ENCODE results near the gene ZSWIM9.
"Not testable (repeated sequence)": the region's sequence is repeated elsewhere in the genome, so short reads cannot be mapped to it uniquely, and the experiment has no call there.

The ZSWIM9 gene

DNA sequence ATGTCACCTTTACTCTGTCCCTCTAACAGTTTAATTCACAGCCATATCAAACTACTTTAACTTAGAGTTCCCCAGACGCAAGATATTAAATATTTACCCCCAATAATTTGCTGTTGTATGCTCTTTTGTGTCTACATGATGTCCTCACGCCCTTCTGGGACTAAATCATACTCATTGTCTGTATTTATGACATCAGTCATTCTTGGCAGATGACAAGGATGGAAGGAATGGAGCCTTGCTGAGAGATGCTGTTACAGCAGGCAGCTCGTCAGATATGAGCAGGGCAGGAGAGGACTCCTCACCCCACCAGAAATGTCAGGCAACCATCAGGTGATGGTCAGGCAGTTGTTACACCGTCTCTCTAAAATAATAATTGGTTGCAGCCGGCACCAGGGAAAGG is 43.5 kb downstream of the ZSWIM9 start:
- in situ Hi-C loops (cut with MboI; ENCODE audit: low sequenced_read_pairs): no loop called here

DNA sequence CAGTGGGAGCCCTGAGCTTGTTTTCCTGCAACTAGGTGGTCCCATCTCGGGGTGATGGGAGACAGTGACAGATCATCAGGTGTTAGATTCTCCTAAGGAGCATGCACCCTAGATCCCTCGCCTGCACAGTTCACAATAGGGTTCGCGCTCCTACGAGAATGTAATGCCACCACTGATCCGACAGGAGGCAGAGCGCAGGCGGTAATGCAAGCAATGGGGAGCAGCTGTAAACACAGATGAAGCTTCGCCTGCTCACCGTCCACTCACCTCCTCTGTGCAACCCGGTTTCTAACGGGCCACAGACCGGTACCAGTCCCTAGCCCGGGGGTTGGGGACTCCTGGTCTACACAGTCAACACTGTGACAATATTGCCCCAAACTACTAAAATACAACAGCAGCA is 46.5 kb downstream of the ZSWIM9 start:
- in situ Hi-C loops (cut with MboI; ENCODE audit: low sequenced_read_pairs): no loop called here

DNA sequence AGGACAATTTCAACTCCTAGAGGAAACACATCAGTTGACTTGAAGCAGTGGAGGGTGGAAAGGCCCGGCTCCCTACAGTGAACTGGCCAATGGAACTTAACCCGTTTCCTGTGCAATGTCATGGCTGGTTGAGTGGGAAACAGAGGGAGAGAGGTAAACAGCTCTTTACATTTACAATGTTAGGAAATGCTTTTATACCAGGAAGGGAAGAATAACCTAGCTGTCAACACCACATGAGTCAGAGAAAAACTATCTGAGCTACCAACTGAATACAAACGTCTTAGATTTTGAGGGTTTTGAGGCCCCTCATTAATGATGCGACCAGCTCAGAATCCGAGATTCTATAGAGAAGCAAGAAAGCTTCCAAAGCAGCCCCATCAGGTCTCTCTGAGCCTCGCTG is 48.5 kb downstream of the ZSWIM9 start:
- in situ Hi-C loops (cut with MboI; ENCODE audit: low sequenced_read_pairs): no loop called here

DNA sequence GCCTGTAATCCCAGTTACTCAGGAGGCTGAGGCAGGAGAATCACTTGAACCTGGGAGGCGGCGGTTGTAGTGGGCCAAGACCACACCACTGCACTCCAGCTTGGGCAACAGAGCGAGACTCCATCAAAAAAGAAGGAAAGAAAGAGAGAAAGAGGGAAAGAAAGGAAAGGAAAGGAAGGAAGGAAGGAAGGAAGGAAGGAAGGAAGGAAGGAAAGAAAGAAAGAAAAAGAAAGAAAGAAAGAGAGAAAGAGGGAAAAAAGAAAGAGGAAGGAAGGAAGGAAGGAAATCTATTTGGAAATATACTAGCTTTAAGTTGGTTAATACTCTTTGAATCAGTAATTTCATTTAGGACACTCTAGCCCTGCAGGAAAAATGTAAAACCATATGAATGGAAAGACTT is 50.3 kb downstream of the ZSWIM9 start:
- in situ Hi-C loops (cut with MboI; ENCODE audit: low sequenced_read_pairs): not testable (repeated sequence)

DNA sequence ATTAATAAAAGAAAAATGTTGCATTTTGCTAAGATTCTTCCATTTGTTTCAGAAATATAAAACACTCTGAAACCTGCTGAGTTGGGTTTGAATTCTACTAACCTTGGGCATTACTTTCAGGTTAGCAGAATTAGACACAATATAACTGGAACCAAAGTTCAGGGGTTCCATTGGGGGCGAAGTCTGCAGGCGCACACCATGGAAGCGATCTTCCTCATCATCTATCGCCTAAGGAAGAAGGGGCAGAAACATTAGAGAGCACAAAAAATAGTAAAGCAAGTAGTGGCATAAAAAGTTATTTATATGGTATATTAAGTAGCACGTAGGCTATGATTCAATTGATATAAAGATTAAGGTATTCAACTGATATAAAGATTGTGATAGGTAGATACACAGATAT is 51.1 kb downstream of the ZSWIM9 start:
- in situ Hi-C loops (cut with MboI; ENCODE audit: low sequenced_read_pairs): no loop called here

DNA sequence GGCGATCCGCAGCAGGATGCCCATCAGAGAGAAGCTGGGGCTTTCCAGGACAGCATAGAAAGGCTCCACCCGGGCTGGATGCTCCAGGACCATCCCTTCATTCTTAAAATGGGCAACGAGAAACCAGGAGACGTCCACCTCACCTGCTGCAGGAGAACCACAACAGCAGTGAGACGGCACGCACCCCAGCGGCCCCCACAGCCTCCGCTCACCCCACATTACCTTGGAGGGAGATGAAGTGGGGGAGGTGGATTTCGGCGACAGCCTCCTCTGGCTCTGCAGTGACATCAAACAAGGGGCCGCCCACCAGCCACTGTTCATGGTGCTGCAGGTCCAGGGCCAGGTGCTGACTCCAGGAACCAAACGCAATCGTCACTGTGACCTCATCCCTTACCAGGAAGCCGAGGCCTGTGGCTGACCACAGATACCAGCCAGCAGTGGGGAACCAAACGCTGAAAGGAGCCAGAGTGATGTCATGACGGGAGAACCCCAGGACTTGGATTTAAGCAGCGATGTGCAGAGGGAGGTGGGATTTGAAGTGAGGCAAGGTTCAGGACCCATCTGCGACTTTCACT is 60.2 kb downstream of the ZSWIM9 start:
- in situ Hi-C loops (cut with MboI; ENCODE audit: low sequenced_read_pairs): no loop called here

DNA sequence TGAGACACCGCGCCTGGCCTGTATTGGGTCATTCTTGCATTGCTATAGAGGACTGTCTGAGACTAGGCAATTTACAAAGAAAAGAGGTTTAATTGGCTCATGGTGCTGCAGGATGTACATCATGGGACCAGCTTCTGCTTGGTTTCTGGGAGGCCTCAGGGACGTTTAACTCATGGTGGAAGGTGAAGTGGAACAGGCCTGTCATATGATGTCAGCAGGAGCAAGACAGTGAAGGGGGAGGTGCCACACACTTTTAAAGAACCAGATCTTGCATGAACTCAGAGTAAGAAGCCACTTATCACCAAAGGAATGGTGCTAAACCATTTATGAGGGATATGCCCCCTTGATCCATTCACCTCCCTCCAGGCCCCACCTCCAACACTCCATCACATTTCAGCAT is 66.6 kb downstream of the ZSWIM9 start:
- in situ Hi-C loops (cut with MboI; ENCODE audit: low sequenced_read_pairs): no loop called here

DNA sequence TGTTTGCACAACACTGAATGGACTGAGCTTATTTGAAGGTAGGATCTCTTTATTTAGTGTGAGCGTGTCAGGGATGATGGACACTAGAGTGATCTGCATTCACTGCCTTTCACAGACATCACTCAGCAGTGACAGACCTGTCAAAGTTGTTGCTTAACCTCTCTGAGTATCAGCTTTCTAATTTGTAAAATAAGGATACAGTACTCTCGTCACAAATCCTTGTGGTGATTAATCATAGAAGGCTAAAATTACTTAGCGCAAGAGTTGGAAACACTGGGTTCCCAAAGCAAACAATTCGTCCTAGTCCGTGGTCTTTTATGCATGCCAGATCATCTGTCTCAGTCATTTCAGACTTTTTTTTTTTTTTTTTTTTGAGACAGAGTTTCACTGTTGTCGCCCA is 68.6 kb downstream of the ZSWIM9 start:
- in situ Hi-C loops (cut with MboI; ENCODE audit: low sequenced_read_pairs): no loop called here

DNA sequence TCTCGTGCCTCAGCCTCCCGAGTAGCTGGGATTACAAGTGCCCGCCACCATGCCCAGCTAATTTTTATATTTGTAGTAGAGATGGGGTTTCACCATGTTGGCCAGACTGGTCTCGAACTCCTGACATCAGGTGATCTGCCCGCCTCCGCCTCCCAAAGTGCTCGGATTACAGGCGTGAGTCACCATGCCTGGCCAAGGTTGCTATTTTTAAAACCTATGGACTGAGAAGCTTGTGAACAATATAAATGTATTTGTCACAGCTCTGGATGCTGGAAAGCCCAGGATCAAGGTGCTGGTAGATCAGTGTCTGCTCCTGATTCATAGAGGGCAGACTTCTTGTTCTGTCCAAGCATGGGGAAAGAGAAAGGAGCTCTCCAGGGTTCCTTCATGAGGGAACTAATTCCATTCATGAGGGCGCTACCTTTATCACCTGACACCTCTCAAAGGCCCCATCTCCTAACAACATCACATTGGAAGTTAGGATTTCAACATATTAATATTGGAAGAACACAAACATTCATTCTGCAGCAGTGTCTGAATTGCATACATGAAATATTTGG is 69.2 kb downstream of the ZSWIM9 start:
- in situ Hi-C loops (cut with MboI; ENCODE audit: low sequenced_read_pairs): no loop called here

DNA sequence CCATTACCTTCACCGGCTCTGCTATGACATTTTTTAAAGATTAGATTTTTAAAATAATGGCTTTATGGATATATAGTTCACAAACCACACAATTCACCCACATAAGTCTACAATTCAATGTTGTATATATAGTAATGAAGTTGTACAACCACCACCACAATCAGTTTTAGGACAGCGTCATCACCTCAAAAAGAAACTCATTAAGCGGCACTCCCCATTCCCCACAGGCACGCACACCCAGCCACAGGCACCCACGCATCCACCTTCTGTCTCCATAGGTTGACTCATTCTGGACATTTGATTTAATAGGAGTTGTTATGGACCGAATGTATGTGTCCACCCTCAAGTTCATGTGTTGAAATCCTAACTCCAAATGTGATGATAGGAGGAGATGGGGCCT is 71.3 kb downstream of the ZSWIM9 start:
- in situ Hi-C loops (cut with MboI; ENCODE audit: low sequenced_read_pairs): not testable (repeated sequence)

DNA sequence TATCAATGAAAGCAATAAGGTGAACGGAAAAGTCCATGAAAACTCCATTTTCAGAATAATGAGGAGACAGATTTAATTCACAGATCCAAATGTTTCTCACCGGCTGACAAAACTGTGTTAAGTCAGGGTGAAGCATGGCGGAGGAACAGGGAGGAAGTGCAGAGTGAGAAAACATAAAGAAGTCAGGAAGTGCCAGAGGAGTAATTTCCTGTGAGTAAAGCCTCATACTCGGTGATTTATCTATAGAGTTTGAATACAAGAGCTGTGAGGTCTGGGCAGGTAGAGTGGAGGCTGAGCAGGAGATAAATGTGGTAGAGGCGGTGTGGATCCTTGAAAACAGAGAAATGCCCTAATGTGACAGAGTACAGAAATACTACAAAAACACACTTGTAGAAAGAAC is 73.8 kb downstream of the ZSWIM9 start:
- in situ Hi-C loops (cut with MboI; ENCODE audit: low sequenced_read_pairs): no loop called here

DNA sequence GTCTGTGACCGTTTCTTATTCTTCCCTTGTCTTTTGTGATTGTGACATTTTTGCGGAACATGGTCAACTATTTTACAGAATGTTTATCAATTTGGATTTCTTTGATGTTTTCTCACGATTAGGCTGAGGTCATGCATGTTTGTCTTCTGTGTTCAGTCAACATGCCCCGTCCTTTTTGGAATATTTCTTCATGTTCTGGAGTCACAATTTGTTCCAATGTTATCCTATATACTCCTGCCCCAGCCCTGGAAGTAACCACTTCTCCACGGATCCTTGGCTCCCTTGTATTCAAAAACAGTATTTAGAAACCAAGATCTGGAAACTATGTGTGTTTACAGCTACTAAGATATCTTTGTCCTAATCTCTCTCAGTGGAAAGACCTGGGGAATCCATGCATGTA is 75.6 kb downstream of the ZSWIM9 start:
- in situ Hi-C loops (cut with MboI; ENCODE audit: low sequenced_read_pairs): no loop called here

DNA sequence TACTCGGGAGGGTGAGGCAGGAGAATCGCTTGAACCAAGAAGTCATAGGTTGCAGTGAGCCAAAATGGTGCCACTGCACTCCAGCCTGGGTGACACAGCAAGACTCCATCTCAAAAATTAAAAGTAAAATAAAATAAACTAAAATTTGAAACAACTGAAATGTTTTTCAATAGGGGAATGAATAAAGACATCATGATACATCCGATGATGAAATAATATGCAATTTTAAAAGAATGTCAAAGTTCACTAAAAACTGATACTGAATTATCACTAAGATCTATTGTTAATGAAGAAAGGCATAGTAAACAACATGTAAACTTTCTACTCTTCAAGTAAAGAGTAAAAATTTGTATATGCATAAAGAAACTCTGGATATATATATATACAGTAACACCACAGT is 76.7 kb downstream of the ZSWIM9 start:
- in situ Hi-C loops (cut with MboI; ENCODE audit: low sequenced_read_pairs): no loop called here
